ENCODE data around the gene C8G. TPM values are rescaled to one million over a fixed set of nuclear protein-coding genes. Genes with fewer than 3 reads are reported as not detected.

C8G gene
- total and polyA plus RNA-seq, 2 of the 13 experiments (the other 11 are each of a cell fraction or from before 2014, with no cell fraction given), result 4.9 to 12.8 TPM

DNA sequence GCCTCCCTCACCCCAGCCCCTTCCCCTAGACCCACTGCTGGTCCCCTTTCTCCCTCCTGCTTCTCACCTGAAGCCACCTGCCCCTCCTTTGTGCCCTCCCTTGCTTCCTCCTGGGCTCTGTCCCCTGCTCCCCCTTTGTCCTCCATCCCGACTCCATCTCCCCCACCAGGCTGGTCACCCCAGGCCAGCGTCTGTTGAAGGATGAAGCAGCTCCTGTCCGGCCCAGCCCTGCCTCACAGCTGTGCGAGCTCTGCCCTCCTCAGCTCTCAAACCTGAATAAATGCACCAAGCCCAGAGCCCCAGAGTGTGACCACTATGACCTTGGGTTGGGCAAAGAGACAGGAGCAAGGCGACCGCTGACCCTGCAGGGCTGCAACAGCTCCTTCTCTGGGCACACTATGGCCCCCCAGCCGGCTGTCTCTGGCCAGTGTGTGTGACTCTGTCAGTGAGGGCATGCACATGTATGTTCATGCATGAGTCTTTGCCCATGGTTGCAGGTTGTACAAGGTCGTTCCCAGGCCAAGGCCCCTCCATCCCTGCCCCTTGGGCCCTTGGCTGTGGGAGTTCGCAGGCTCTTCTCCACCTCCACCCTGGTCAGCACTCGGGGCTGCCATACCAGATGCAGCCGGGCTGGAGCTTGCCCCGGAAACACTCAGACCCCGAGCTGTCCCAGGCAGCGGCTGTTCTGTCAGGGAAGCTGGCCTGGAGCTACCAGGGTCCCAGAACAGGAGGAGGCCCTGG is 10.3 kb downstream of the C8G start (continued):
- TF ChIP-seq SCMH1 (CRISPR knock-in tag; IDR thresholded peaks at IDR 0.05; ENCODE audit: borderline replicate concordance), result no peak
- TF ChIP-seq, protein P1, sequence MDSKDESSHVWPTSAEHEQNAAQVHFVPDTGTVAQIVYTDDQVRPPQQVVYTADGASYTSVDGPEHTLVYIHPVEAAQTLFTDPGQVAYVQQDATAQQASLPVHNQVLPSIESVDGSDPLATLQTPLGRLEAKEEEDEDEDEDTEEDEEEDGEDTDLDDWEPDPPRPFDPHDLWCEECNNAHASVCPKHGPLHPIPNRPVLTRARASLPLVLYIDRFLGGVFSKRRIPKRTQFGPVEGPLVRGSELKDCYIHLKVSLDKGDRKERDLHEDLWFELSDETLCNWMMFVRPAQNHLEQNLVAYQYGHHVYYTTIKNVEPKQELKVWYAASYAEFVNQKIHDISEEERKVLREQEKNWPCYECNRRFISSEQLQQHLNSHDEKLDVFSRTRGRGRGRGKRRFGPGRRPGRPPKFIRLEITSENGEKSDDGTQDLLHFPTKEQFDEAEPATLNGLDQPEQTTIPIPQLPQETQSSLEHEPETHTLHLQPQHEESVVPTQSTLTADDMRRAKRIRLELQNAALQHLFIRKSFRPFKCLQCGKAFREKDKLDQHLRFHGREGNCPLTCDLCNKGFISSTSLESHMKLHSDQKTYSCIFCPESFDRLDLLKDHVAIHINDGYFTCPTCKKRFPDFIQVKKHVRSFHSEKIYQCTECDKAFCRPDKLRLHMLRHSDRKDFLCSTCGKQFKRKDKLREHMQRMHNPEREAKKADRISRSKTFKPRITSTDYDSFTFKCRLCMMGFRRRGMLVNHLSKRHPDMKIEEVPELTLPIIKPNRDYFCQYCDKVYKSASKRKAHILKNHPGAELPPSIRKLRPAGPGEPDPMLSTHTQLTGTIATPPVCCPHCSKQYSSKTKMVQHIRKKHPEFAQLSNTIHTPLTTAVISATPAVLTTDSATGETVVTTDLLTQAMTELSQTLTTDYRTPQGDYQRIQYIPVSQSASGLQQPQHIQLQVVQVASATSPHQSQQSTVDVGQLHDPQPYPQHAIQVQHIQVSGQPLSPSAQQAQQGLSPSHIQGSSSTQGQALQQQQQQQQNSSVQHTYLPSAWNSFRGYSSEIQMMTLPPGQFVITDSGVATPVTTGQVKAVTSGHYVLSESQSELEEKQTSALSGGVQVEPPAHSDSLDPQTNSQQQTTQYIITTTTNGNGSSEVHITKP (CRISPR knock-in tag; IDR thresholded peaks at IDR 0.05; ENCODE audit: low read depth), result no peak
- TF ChIP-seq, protein P2, sequence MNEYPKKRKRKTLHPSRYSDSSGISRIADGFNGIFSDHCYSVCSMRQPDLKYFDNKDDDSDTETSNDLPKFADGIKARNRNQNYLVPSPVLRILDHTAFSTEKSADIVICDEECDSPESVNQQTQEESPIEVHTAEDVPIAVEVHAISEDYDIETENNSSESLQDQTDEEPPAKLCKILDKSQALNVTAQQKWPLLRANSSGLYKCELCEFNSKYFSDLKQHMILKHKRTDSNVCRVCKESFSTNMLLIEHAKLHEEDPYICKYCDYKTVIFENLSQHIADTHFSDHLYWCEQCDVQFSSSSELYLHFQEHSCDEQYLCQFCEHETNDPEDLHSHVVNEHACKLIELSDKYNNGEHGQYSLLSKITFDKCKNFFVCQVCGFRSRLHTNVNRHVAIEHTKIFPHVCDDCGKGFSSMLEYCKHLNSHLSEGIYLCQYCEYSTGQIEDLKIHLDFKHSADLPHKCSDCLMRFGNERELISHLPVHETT (CRISPR knock-in tag; conservative IDR thresholded peaks at IDR 0.05), result no peak
- no peak for TF ChIP-seq ZNF569 (CRISPR knock-in tag; IDR thresholded peaks at IDR 0.05; ENCODE audit: borderline replicate concordance)

DNA sequence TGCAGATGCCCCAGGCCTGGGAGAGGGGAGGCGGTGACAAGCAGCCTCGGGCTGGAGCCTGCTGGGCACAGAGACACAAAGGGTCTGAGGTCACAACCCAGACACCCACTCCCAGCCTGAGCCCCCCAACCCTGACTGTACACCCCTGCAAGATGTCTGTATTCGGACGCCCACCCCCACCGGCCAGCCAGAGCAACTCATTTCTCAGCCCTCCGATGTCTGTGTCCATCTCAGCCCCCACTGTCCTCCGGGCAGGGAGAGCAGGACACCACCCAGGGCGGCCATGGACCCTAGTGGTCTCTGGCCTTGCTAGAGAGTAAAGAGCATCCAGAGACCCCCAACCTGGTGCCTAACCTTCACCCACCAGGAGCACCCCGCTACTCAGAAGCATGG is 10.9 kb downstream of the C8G start:
- H3K36me3 ChIP-seq (replicated peaks in 1 of 2; ENCODE audit: control insufficient read depth in 1 of 2, insufficient read depth in 2 of 2, low read length in 2 of 2), result no peaks in the 10 kb centered on the region
- no peaks in the 10 kb centered on the region for H3K79me2 ChIP-seq (ENCODE audit: insufficient read depth, low read length)
- no peak for ATAC-seq
- POLR2A ChIA-PET, result no interaction called here
- no peak overlapping the region for H3K9ac ChIP-seq (ENCODE audit: insufficient read depth, low read depth, low read length)
- BruUV-seq (replicated peaks), result no TSS peak
- H3K27ac ChIP-seq (ENCODE audit: extremely low read length, insufficient read depth, low read length), result no peak overlapping the region
- DNase-seq (ENCODE audit: low spot score), result no peak
- in situ Hi-C loops (cut with HindIII; ENCODE audit: extremely low pct_ligation_motif_present, low pct_unique_long_range_greater_than_20kb) (no loop called here), intact Hi-C loops (cut with micrococcal nuclease; ENCODE audit: unreplicated experiment) (no loop called here)
- CTCF ChIA-PET (ENCODE audit: low intra/inter-chr PET ratio, low total read pairs), result no interaction called here
- no peaks in the 10 kb centered on the region for H3K9me3 ChIP-seq (ENCODE audit: low read length)
- WGBS (ENCODE audit: low lambda C conversion rate), result 97% methylated on average over 6 of the region's 9 CpGs
- H3K27me3 ChIP-seq (ENCODE audit: control insufficient read depth in 1 of 2, insufficient read depth in 2 of 2, low read length in 2 of 2), result peaks cover 5 to 17% of the 10 kb centered on the region in 2 experiments
- FAIRE-seq, result no peak
- H3K4me2 ChIP-seq (ENCODE audit: low read depth, low read length), result no peak overlapping the region
- H2AFZ ChIP-seq (ENCODE audit: low read length), result no peak overlapping the region
- peaks cover 8% of the 10 kb centered on the region for H3K4me1 ChIP-seq (ENCODE audit: insufficient read depth, low read length)
- H4K20me1 ChIP-seq (ENCODE audit: insufficient read depth, low read length), result no peaks in the 10 kb centered on the region
- H3K4me3 ChIP-seq (replicated peaks in 1 of 3; ENCODE audit: insufficient read depth in 1 of 3, low read depth in 2 of 3, low read length in 3 of 3), result no peak overlapping the region
- TF ChIP-seq PTBP1 (IDR thresholded peaks at IDR 0.05; ENCODE audit: low read depth, low read length, poor library complexity, severe bottlenecking) (no peak), ZNF549 (CRISPR knock-in tag; IDR thresholded peaks at IDR 0.05) (no peak), ADNP (CRISPR knock-in tag; IDR thresholded peaks at IDR 0.05) (no peak), RORA (CRISPR knock-in tag; IDR thresholded peaks at IDR 0.05) (no peak), ZNF33B (CRISPR knock-in tag; IDR thresholded peaks at IDR 0.05) (no peak), CBFB (CRISPR knock-in tag; IDR thresholded peaks at IDR 0.05) (no peak), TCF7L2 (IDR thresholded peaks at IDR 0.05; ENCODE audit: low read depth, low read length) (no peak), NR1H2 (CRISPR knock-in tag; IDR thresholded peaks at IDR 0.05; ENCODE audit: borderline replicate concordance, low read depth) (no peak)
